Rectal smooth muscle tissue (tissue), 1 donor: ENCODE results near the gene MPPE1.
A peak's percentile ranks its signal among the peaks of the same experiment; 100 is the strongest.
"Not testable (repeated sequence)": the region's sequence is repeated elsewhere in the genome, so short reads cannot be mapped to it uniquely, and the experiment has no call there.

Experiments used
- H3K27ac ChIP-seq: one replicate; pipeline ENCODE4 v1.7.0; 2013; ENCODE audit warnings: low read depth, low read length, inconsistent platforms
- H3K27me3 ChIP-seq: one replicate; pipeline ENCODE4 v1.7.0; 2013; ENCODE audit warnings: low read length; ENCODE audit not compliant: control insufficient read depth, insufficient read depth
- H3K36me3 ChIP-seq: one replicate; pipeline ENCODE4 v1.7.0; 2013; ENCODE audit warnings: low read length; ENCODE audit not compliant: control insufficient read depth, insufficient read depth
- H3K4me1 ChIP-seq: one replicate; pipeline ENCODE4 v1.7.0; 2013; ENCODE audit warnings: low read length; ENCODE audit not compliant: control insufficient read depth, insufficient read depth
- H3K4me3 ChIP-seq: one replicate; pipeline ENCODE4 v1.7.0; 2013; ENCODE audit warnings: low read length
- H3K9ac ChIP-seq: one replicate; pipeline ENCODE4 v1.7.0; 2013; ENCODE audit warnings: low read length

MPPE1 gene

GRCh38 chr18:11909591-11910026 lies 1.5 kb upstream of the MPPE1 start:
- Histone ChIP-seq H3K4me3 (peak overlapping the region; percentile 78), H3K27ac (peak overlapping the region; percentile 99), H3K27me3 (no peaks in the 10 kb centered on the region), H3K4me1 (peaks cover 6% of the 10 kb centered on the region), H3K36me3 (no peaks in the 10 kb centered on the region), H3K9ac (no peak overlapping the region)

- Histone ChIP-seq H3K36me3 (no peaks in the 10 kb centered on the region), H3K4me1 (peaks cover 6% of the 10 kb centered on the region), H3K27me3 (no peaks in the 10 kb centered on the region), H3K4me3 (peak overlapping the region; percentile 78), H3K27ac (peak overlapping the region; percentile 99), H3K9ac (peak overlapping the region; percentile 100)
These were observed 941 bp upstream of the MPPE1 start for GRCh38 chr18:11909061-11909455.

- Histone ChIP-seq H3K4me1 (peaks cover 6% of the 10 kb centered on the region), H3K27me3 (no peaks in the 10 kb centered on the region), H3K9ac (no peak overlapping the region), H3K27ac (peak overlapping the region; percentile 99), H3K4me3 (peak overlapping the region; percentile 78), H3K36me3 (peaks cover 9% of the 10 kb centered on the region)
These were observed 917 bp downstream of the MPPE1 start for GRCh38 chr18:11906926-11907874.

GRCh38 chr18:11906176-11906575 lies 1.9 kb downstream of the MPPE1 start:
- Histone ChIP-seq H3K36me3 (peaks cover 9% of the 10 kb centered on the region), H3K4me1 (peaks cover 6% of the 10 kb centered on the region), H3K9ac (no peak overlapping the region)

DNA sequence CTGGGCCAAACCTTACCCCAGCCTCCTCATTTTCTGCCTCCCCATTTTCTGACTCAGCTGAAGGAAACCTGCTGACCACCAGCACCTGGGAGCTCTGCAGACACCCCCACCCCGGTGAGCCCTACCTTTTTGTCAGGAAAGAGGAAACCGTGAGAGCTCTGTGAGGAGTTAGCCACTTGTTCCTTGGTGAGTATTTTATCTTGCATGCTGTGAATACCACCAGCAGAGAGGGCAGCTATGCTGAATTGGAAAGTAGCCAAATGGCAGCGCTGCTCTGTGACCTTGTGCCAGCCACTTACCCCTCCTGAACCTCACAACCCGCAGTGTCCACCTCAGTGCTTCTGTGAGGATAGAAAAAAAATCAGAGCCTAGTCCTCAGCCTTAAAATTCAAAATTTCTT lies 2.5 kb downstream of the MPPE1 start:
- no peak overlapping the region for H3K9ac ChIP-seq
- H3K27me3 ChIP-seq, result no peaks in the 10 kb centered on the region
- peaks cover 6% of the 10 kb centered on the region for H3K4me1 ChIP-seq
- H3K36me3 ChIP-seq, result peaks cover 9% of the 10 kb centered on the region
- no peak overlapping the region for H3K4me3 ChIP-seq
- H3K27ac ChIP-seq, result no peak overlapping the region

More at GRCh38 chr18:11906176-11906575, 1.9 kb downstream of the MPPE1 start:
- no peak overlapping the region for H3K4me3 ChIP-seq
- H3K27ac ChIP-seq, result no peak overlapping the region
- H3K27me3 ChIP-seq, result no peaks in the 10 kb centered on the region

GRCh38 chr18:11902522-11903292 lies 5.4 kb downstream of the MPPE1 start:
- no peak overlapping the region for H3K4me3 ChIP-seq
- no peak overlapping the region for H3K9ac ChIP-seq
- peaks cover 9% of the 10 kb centered on the region for H3K36me3 ChIP-seq
- no peaks in the 10 kb centered on the region for H3K27me3 ChIP-seq
- no peak overlapping the region for H3K27ac ChIP-seq
- no peaks in the 10 kb centered on the region for H3K4me1 ChIP-seq

DNA sequence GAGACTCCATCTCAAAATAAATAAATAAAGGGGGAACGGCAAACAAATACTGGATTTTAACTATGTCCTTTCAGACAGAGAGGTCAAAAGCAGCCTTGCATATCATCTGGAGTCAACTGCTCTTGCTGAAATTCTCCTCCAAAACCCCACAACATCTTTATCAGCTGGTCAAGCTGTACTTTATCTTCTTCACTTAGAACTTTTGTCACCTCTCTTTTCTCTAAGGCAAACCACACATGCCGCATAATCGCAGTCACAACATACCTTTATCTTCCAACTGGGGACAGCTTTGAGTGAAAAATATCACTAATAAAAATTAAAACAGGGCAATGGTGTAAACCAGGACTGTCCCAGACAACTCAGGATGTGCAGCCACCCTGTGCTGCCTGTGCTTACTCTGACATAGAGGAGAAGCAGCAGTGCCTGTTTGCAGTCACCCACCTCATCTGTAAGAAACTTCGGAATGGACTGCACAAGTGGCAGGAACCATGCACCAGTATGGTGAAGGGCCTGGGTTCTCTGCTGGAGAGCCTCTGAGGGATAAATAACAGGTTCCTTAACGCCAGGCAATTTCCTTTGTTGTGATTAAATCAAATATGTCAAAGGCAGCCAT lies 6.2 kb downstream of the MPPE1 start:
- no peaks in the 10 kb centered on the region for H3K4me1 ChIP-seq
- H3K4me3 ChIP-seq, result no peak overlapping the region
- H3K9ac ChIP-seq, result no peak overlapping the region
- peaks cover 9% of the 10 kb centered on the region for H3K36me3 ChIP-seq
- H3K27ac ChIP-seq, result no peak overlapping the region
- no peaks in the 10 kb centered on the region for H3K27me3 ChIP-seq

DNA sequence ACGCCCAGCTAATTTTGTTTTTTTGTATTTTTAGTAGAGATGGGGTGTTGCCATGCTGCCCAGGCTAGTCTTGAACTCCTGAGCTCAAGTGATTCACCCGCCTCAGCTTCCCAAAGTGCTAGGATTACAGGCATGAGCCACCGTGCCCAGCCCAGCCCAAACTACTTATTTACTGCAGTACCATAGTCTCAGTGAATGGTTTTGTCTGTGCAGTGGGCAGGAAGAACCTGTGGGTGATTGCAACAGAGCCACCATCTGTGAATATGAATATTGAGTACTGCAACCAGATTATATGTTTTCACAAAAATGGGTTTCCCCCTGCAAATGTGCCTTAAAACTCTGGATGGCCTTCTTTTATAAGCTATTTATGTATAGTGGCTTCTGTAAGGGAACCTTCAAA lies 9.1 kb downstream of the MPPE1 start:
- H3K4me1 ChIP-seq, result no peaks in the 10 kb centered on the region
- no peak overlapping the region for H3K27ac ChIP-seq
- no peak overlapping the region for H3K4me3 ChIP-seq
- no peaks in the 10 kb centered on the region for H3K27me3 ChIP-seq
- H3K9ac ChIP-seq, result no peak overlapping the region
- H3K36me3 ChIP-seq, result peaks cover 12% of the 10 kb centered on the region

DNA sequence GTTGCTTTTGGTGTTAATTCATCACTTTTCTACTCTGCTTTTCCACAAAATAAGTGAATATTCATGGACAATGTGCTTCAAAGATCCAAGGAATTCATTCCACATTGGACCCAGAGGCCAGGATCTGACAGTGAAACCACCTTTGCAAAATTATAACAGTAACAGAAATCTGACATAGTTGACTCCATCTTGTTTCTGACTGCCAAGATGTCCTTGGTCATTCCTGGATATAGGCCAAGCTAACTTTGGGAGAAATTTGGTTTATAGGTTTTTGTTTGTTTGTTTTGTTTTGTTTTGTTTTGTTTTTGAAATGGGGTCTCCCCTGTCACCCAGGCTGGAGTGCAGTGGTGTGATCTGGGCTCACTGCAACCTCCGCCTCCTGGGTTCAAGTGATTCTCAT lies 10.3 kb downstream of the MPPE1 start:
- Histone ChIP-seq H3K9ac (no peak overlapping the region), H3K4me3 (no peak overlapping the region), H3K36me3 (peaks cover 12% of the 10 kb centered on the region), H3K27me3 (no peaks in the 10 kb centered on the region), H3K4me1 (no peaks in the 10 kb centered on the region), H3K27ac (no peak overlapping the region)

GRCh38 chr18:11892438-11892837 lies 15.7 kb downstream of the MPPE1 start:
- H3K27me3 ChIP-seq, H3K4me1 ChIP-seq, H3K4me3 ChIP-seq, H3K27ac ChIP-seq, H3K9ac ChIP-seq: not testable (repeated sequence)
- H3K36me3 ChIP-seq, result peaks cover 18% of the 10 kb centered on the region

DNA sequence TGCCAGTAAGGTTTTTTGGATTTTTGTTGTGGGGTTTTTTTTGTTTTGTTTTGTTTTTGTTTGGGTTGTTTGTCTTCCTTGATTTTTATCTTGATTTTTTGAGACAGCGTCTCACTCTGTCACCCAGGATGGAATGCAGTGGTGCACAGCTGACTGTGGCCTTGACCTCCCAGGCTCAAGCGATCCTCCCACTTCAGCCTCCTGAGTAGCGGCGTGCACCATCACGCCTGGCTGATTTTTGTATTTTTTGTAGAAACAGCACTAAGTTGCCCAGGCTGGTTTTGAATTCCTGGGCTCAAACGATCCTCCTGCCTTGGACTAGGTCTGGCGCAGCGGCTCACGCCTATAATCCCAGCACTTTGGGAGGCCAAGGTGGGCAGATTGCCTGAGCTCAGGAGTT lies 16.4 kb downstream of the MPPE1 start:
- no peak overlapping the region for H3K9ac ChIP-seq
- H3K27ac ChIP-seq, result no peak overlapping the region
- no peaks in the 10 kb centered on the region for H3K4me1 ChIP-seq
- H3K27me3 ChIP-seq, result no peaks in the 10 kb centered on the region
- H3K36me3 ChIP-seq, result peaks cover 22% of the 10 kb centered on the region
- H3K4me3 ChIP-seq, result no peak overlapping the region

DNA sequence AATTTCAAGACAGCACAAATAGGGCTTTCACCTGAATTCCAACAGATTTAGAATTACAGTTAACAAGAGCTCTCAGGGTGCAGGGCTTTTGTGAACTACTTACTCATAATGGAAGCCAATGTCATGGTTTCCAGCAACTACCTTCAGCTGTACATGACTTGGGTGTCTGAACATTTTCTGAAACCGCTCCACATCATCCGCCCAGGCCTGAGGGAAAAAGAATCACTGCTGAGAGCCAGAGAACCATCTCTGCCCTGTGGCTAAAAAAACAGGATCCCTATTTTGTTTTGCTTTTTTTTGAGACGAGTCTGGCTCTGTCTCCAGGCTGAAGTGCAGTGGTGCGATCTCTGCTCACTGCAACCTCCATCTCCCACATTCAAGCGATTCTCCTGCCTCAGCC lies 18.8 kb downstream of the MPPE1 start:
- no peak overlapping the region for H3K9ac ChIP-seq
- no peak overlapping the region for H3K27ac ChIP-seq
- peaks cover 34% of the 10 kb centered on the region for H3K36me3 ChIP-seq
- H3K27me3 ChIP-seq, result no peaks in the 10 kb centered on the region
- H3K4me3 ChIP-seq, result no peak overlapping the region
- H3K4me1 ChIP-seq, result no peaks in the 10 kb centered on the region
